T-helper 17 cell (primary cell): ENCODE data around the gene CGA. TPM values are rescaled to one million over a fixed set of nuclear protein-coding genes. Genes with fewer than 3 reads are reported as not detected.
"Not testable (repeated sequence)": the region's sequence is repeated elsewhere in the genome, so short reads cannot be mapped to it uniquely, and the experiment has no call there.

Experiments used
- ATAC-seq: fragments of 150-1000 bp; cut with Tn5 transposase; 2 replicates; pipeline ENCODE4 v1.10.0; 2021; ENCODE audit warnings: mild to moderate bottlenecking, moderate library complexity
- DNase-seq, 3 donors: peaks; one replicate each; pipeline versions ENCODE4 v3.0.0 to v3.0.0-alpha.2; 2020 to 2021
- H3K9me3 ChIP-seq: one replicate; pipeline ENCODE4 v1.7.0; 2013; ENCODE audit warnings: low read length, mild to moderate bottlenecking; ENCODE audit not compliant: control insufficient read depth, poor library complexity, severe bottlenecking
- H3K27ac Mint-ChIP-seq: one replicate; pipeline ENCODE4 v1.8.0; 2022; ENCODE audit warnings: mild to moderate bottlenecking, moderate library complexity, mixed read lengths
- H3K27me3 Mint-ChIP-seq: one replicate; pipeline ENCODE4 v1.8.0; 2022; ENCODE audit warnings: mixed read lengths
- H3K36me3 Mint-ChIP-seq: one replicate; pipeline ENCODE4 v1.8.0; 2022; ENCODE audit warnings: low read depth, mixed read lengths
- H3K4me1 Mint-ChIP-seq: one replicate; pipeline ENCODE4 v1.8.0; 2022; ENCODE audit warnings: mild to moderate bottlenecking, mixed read lengths
- H3K4me3 Mint-ChIP-seq: one replicate; pipeline ENCODE4 v1.8.0; 2022; ENCODE audit warnings: mild to moderate bottlenecking, moderate library complexity, mixed read lengths
- total RNA-seq, 4 donors: library from RNA in 2 of 4; stranded (reverse) in 2 of 4; gene quantifications; one replicate each; pipeline ENCODE4 v1.2.3 and lab custom pipeline; 2022 to 2026

CGA gene
- under 1 TPM in 1 of 2 donors, not detected in 1; 0.40 TPM for total RNA-seq
- 0 reads per million in 2 donors for total RNA-seq (lab: John Stamatoyannopoulos, UW)

- H3K9me3 ChIP-seq = no peaks in the 10 kb centered on the region
- H3K4me1 Mint-ChIP-seq = peaks cover 9% of the 10 kb centered on the region
- H3K36me3 Mint-ChIP-seq = no peaks in the 10 kb centered on the region
- H3K27ac Mint-ChIP-seq = no peak within 1 kb of the TSS
- peaks cover 41% of the 10 kb centered on the region for H3K27me3 Mint-ChIP-seq
- DNase-seq (no peak), ATAC-seq (no peak)
- H3K4me3 Mint-ChIP-seq = no peak within 1 kb of the TSS
Measured at GRCh38 chr6:87095087-87095509, at the start of gene CGA. TSS of gene CGA (minus strand) at chr6:87095106. CDS start at chr6:87088200, 6,906 bp downstream.

DNA sequence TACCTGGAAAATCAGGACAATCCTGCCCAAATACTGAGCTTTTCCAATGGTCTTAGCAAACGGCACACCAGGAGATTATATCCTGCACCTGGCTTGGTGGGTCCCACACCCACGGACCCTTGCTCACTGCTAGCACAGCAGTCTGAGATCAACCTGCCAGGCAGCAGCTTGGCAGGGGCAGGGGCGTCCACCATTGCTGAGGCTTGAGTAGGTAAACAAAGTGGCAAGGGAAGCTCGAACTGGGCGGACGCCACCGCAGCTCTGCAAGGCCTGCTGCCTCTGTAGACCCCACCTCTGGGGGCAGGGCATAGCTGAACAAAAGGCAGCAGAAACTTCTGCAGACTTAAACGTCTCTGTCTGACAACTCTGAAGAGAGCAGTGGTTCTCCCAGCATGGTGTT, 45.0 kb upstream of the CGA start:
- H3K27me3 Mint-ChIP-seq = peaks cover 36% of the 10 kb centered on the region
- not testable (repeated sequence) for H3K9me3 ChIP-seq, H3K4me3 Mint-ChIP-seq, DNase-seq, H3K27ac Mint-ChIP-seq, H3K36me3 Mint-ChIP-seq, H3K4me1 Mint-ChIP-seq, ATAC-seq

DNA sequence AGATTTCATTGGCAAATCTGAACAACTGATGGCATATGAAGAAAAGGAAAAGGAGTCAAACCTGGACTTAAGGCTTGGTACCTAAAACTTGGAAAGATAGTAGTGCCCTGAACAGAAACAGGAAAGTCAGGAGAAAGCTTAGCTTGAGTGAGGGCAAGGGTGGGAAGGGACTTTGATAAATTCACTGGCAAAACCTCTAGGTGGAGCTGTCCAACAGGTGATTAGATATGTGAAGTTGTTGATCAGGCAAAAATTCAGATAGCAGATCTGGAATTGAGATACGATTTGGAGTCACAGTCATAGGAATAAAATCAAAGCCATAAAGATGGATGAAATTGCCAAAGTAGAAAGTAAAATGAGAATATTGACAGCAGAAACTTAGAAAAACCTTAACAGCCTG, 44.3 kb upstream of the CGA start:
- Mint-ChIP-seq H3K4me3 (no peak overlapping the region), H3K27ac (no peak overlapping the region), H3K36me3 (peaks cover 2% of the 10 kb centered on the region), H3K4me1 (peaks cover 6% of the 10 kb centered on the region), H3K27me3 (peaks cover 36% of the 10 kb centered on the region)
- ATAC-seq = peak; percentile 82
- peak in 1 of 3 donors; percentile 30 for DNase-seq
- no peaks in the 10 kb centered on the region for H3K9me3 ChIP-seq

GRCh38 chr6:87136963-87137362, 42.1 kb upstream of the CGA start:
- Mint-ChIP-seq H3K27ac (no peak overlapping the region), H3K36me3 (no peaks in the 10 kb centered on the region), H3K4me3 (no peak overlapping the region), H3K4me1 (peaks cover 4% of the 10 kb centered on the region), H3K27me3 (peaks cover 29% of the 10 kb centered on the region)
- ATAC-seq (no peak), DNase-seq (no peak)
- H3K9me3 ChIP-seq = no peaks in the 10 kb centered on the region

DNA sequence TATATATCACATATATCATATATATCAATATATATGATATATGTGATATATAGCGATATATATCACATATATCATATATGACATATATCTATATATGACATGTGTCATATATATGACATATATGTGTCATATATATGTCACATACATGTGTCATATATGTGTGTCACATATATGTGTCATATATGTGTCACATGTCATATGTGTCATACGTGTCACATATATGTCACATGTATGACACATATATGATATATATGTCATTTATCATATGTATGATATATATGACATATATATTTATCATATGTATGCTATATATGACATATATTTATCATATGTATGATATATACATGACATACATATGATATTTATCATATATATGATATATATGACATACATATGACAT, 32.8 kb upstream of the CGA start:
- H3K4me3 Mint-ChIP-seq = no peak overlapping the region
- peaks cover 2% of the 10 kb centered on the region for H3K4me1 Mint-ChIP-seq
- H3K27ac Mint-ChIP-seq = no peak overlapping the region
- H3K27me3 Mint-ChIP-seq = peaks cover 6% of the 10 kb centered on the region
- no peak for ATAC-seq
- no peaks in the 10 kb centered on the region for H3K36me3 Mint-ChIP-seq
- DNase-seq = no peak
- H3K9me3 ChIP-seq = no peaks in the 10 kb centered on the region

DNA sequence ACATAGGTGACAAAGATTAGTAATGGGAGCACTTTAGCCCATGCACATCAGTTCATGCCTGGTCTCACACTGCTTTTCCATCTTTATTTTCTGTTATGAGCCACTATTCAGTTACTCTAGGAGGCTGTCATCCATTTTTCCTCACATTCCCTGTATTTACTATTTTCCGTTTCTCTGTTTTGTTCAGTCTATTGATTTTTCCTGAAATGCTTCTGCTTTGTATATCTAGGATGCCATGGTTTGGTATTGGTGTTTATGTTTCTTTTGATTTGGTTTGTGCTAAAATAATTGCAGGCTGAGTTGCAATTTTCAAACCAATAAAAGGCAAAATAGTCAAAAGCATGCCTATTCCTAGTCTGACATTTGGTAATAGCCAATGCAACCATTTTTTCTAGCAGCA, 31.6 kb upstream of the CGA start:
- no peak overlapping the region for H3K27ac Mint-ChIP-seq
- no peak overlapping the region for H3K4me3 Mint-ChIP-seq
- DNase-seq = no peak
- no peaks in the 10 kb centered on the region for H3K9me3 ChIP-seq
- no peaks in the 10 kb centered on the region for H3K36me3 Mint-ChIP-seq
- no peak for ATAC-seq
- peaks cover 2% of the 10 kb centered on the region for H3K4me1 Mint-ChIP-seq
- peaks cover 12% of the 10 kb centered on the region for H3K27me3 Mint-ChIP-seq

- no peaks in the 10 kb centered on the region for H3K9me3 ChIP-seq
- H3K4me3 Mint-ChIP-seq = no peak overlapping the region
- DNase-seq (no peak), ATAC-seq (no peak)
- peaks cover 2% of the 10 kb centered on the region for H3K4me1 Mint-ChIP-seq
- H3K36me3 Mint-ChIP-seq = no peaks in the 10 kb centered on the region
- no peak overlapping the region for H3K27ac Mint-ChIP-seq
- peaks cover 20% of the 10 kb centered on the region for H3K27me3 Mint-ChIP-seq
Measured at GRCh38 chr6:87124074-87124473, 29.2 kb upstream of the CGA start.

DNA sequence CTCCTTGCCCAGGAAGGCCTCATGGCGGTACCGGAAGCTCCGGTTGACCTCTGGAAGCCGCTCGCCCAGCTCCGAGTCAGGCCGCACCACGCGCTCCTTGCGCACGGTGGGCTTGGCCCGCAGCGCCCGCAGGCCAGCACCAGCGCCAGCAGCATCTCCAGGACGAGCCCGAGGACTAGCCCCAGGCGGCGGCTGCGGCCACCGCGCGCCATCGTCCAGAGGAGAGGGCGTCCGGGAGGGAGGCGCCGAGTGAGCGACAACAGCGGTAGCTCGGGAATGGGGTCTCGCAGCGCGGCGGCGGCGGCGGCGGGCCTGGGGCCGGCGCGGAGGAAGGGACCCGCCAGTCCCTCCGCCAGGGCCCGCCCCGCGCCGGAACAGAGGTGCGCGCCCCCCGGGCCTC, 27.6 kb upstream of the CGA start:
- ATAC-seq = no peak
- peaks cover 20% of the 10 kb centered on the region for H3K27me3 Mint-ChIP-seq
- H3K4me1 Mint-ChIP-seq = peaks cover 2% of the 10 kb centered on the region
- DNase-seq = no peak
- no peaks in the 10 kb centered on the region for H3K9me3 ChIP-seq
- H3K27ac Mint-ChIP-seq = no peak overlapping the region
- no peak overlapping the region for H3K4me3 Mint-ChIP-seq
- no peaks in the 10 kb centered on the region for H3K36me3 Mint-ChIP-seq

DNA sequence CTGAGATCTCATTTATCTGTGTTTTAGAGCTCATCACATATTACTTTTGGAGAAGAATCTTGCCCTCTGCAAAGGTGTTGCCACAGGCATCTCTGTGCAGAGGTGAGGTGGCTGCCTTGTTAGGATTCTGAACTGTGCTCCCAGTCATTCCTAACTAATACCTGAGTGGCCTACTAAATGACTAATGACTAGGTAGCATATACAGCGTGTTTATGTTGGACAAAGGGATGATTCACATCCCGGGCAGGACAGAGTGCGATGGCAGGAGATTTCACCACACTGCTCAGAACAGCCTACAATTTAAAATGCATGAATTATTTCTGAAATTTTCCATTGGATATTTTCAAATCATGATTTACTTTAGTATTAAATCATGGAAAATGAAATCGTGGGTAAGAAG, 23.1 kb upstream of the CGA start:
- ATAC-seq = no peak
- Mint-ChIP-seq H3K4me1 (peaks cover 4% of the 10 kb centered on the region), H3K36me3 (no peaks in the 10 kb centered on the region), H3K4me3 (no peak overlapping the region), H3K27ac (no peak overlapping the region), H3K27me3 (peaks cover 27% of the 10 kb centered on the region)
- DNase-seq = no peak
- H3K9me3 ChIP-seq = no peaks in the 10 kb centered on the region

DNA sequence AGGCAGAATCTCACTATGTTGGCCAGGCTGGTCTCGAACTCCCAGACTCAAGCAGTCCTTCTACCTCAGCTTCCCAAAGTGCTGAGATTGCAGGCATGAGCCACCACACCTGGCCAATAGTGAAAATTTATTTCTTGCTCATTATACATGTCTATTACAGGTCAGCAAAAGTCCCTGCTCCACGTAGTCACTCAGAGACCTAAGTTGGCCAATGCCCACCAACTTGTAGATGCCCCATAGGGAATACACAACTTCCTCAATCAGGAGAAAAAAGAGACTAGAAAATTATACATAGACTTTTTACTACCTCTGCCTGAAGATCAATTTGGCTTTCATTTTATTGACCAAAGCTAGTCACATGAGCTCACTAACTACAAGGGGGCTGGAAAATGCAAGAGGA, 22.0 kb upstream of the CGA start:
- peaks cover 2% of the 10 kb centered on the region for H3K4me1 Mint-ChIP-seq
- H3K4me3 Mint-ChIP-seq = no peak overlapping the region
- H3K9me3 ChIP-seq = no peaks in the 10 kb centered on the region
- ATAC-seq = no peak
- peaks cover 34% of the 10 kb centered on the region for H3K27me3 Mint-ChIP-seq
- no peaks in the 10 kb centered on the region for H3K36me3 Mint-ChIP-seq
- no peak for DNase-seq
- no peak overlapping the region for H3K27ac Mint-ChIP-seq

DNA sequence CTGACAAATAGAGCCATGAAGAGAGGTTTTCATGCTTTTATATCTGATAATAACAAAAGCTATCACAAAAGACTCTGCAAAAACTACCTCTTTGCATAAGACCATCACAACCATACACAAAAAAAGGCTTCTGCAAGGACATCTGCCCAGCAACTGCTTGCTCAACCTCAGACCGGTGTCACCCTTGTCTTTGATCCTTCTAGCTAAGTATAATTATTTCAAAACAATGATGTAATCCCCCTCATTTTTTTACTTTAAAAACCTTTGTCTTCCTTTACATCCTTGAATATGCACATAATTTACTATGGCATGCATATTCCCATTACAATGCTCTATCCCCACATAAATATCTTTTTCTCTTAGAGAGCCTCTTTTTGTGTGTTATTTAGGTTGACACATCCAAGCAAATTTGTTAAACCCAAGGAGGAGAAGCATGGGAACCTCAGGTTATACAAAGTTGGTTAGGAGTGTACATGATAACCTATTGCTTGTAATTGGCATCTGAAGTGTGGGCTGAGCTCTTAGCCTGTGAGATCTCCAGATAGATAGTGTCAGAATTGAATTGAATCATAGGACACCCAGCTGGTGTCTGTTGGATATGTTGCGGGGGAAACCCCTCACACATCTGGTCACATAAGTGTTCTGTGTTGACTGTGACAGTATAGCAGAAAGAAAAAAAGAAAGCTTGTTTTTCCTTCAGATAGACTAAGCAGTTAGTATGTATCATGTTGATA, 20.7 kb upstream of the CGA start:
- H3K9me3 ChIP-seq = no peaks in the 10 kb centered on the region
- DNase-seq (no peak), ATAC-seq (no peak)
- Mint-ChIP-seq H3K4me1 (peaks cover 2% of the 10 kb centered on the region), H3K27ac (no peak overlapping the region), H3K36me3 (peaks cover under 1% of the 10 kb centered on the region), H3K4me3 (no peak overlapping the region), H3K27me3 (peaks cover 34% of the 10 kb centered on the region)

GRCh38 chr6:87110636-87111035, 15.7 kb upstream of the CGA start:
- Mint-ChIP-seq H3K27ac (no peak overlapping the region), H3K27me3 (peaks cover 29% of the 10 kb centered on the region), H3K4me3 (no peak overlapping the region), H3K4me1 (peaks cover under 1% of the 10 kb centered on the region), H3K36me3 (peaks cover 5% of the 10 kb centered on the region)
- DNase-seq (no peak), ATAC-seq (no peak)
- no peaks in the 10 kb centered on the region for H3K9me3 ChIP-seq

GRCh38 chr6:87105823-87106222, 10.9 kb upstream of the CGA start:
- peaks cover 5% of the 10 kb centered on the region for H3K36me3 Mint-ChIP-seq

GRCh38 chr6:87104667-87105066, 9.8 kb upstream of the CGA start:
- ATAC-seq = no peak
- no peaks in the 10 kb centered on the region for H3K9me3 ChIP-seq
- no peak for DNase-seq
- Mint-ChIP-seq H3K4me1 (no peaks in the 10 kb centered on the region), H3K27me3 (peaks cover 1% of the 10 kb centered on the region), H3K4me3 (no peak overlapping the region), H3K36me3 (peaks cover 3% of the 10 kb centered on the region), H3K27ac (no peak overlapping the region)

More at GRCh38 chr6:87105823-87106222, 10.9 kb upstream of the CGA start:
- no peak for ATAC-seq
- no peak for DNase-seq
- Mint-ChIP-seq H3K27me3 (peaks cover 6% of the 10 kb centered on the region), H3K4me3 (no peak overlapping the region), H3K27ac (no peak overlapping the region), H3K4me1 (no peaks in the 10 kb centered on the region)
- H3K9me3 ChIP-seq = no peaks in the 10 kb centered on the region
